Stimulated activated CD8-positive, alpha-beta memory T cell treated with anti-CD3 and anti-CD28 coated beads, Interleukin-2, amount 100 ng/mL, for 48 hours (primary cell): ENCODE results near the gene BASP1.
A peak's percentile ranks its signal among the peaks of the same experiment; 100 is the strongest.

ENCODE experiments used
- DNase-seq, 2 donors: peaks; one replicate each; pipeline ENCODE4 v3.0.0-alpha.2; 2020; ENCODE audit warnings: low read depth in 2 of 2

BASP1 gene, protein sequence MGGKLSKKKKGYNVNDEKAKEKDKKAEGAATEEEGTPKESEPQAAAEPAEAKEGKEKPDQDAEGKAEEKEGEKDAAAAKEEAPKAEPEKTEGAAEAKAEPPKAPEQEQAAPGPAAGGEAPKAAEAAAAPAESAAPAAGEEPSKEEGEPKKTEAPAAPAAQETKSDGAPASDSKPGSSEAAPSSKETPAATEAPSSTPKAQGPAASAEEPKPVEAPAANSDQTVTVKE

DNA sequence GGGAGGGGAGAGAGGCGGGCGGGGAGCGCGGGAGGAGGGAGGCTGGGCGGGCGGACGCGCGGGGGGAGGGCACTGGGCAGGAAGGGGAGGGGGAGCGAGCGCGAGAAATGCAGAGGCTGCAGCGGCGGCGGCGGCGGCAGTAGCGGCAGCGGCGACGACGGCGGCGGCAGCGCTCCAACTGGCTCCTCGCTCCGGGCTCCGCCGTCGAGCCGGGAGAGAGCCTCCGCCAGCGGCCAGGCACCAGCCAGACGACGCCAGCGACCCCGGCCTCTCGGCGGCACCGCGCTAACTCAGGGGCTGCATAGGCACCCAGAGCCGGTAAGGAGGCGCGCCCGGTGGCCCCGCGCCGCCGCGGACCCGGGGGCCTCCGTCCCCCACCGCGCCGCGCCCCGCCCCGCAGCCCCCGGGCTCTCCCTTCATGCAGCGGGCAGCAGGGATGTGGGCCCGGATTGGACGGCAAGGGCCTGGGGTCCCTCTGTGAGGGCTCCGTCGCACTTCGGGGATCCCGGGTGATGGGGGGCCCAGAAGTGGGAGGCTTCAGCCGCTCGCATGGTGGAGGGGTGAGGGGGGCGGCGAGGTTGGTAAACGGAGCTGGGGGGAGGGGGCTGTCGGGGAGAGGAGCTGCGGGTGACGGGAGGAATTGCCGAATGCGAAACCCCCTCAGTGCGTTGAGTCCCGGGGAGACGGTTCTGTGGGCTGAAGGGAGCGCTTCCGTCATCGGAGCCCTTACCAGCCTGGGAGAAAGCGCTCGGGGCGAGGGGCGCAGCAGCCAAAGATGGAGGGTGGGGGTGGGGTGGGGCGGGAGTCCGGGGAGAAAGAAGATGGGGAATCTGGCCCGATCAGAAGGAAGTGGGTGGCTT is at the start of gene BASP1:
TSS of gene BASP1 (plus strand) at position 139 of the 860 bp plus-strand sequence. CDS start 57,586 bp downstream, outside the sequence.
- no peak for DNase-seq

DNA sequence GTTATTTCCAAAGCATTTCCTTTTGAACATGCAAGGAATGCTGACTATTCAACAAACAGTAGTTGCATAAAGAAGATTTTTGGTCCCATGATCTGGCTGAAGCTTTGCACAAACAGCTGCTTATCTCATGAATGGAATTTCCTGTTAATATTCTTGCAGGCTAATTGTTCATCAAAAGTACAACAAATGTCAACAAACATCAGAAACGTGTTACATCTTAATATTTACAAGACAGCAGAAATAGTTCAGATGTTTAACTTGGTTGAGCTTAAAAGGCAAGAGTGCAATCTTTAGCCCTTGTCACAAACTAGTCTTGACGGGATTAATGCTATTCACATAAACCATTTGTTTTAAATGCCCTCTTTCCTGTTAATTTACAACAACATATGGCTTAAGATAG is 47.9 kb upstream of the BASP1 start:
- DNase-seq = no peak

DNA sequence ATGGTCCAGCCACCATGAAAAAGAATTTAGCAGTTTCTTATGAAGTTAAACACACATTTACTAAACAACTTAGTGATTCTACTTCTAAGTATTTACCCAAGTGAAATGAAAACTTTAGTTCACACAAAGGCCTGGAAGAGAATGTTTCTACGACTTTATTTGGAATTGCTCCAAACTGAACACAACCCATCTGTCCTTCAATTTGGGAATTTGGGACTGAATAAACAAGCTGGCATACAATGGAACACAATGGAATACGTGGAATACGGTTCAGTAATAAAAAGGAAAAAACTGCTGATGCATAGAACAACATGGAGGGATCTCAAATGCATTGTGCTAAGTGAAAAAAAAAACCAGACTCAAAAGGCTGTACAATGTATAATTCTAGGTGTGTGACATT is 44.6 kb upstream of the BASP1 start:
- no peak for DNase-seq

- no peak for DNase-seq
Measured at GRCh38 chr5:17174965-17175364, 42.5 kb upstream of the BASP1 start.

DNA sequence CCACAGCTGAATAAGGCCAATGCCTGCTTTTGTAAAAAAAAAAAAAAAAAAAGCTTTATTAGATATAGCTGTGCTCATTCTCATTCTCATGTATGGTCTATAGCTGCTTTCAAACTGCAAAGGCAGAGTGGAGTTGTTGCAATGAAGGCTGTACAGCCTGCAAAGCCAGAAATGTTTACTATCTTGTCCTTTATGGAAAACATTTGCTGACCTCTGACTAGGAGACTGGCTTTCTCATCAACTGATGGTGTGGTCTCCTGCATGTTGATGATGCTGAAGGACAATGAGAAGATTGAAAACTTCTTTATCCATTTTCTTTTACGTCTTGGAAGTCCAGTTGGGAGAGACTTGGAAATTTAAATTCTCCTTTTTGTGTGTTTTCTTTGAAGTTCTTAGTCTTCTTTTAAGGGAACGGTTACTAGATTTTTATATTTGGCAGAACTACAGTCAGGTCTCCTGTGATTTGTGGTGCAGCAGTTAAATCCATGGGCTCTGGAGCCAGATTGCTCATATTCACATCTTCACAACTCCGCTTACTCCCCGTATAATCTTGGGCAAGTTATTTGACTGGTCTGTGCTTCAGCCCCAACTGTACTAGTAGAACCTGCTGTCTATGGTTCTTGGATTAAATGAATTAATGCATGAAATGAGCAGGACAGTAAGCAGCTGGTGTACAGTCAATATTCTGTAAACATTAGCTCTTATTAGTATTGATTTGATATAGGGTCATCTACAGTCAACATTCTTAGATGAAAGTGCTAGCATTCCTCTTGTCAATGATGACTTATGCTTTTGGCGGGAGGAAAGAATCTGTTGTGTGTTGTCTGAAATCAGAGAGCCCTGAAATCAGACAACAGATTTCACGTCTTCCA is 39.7 kb upstream of the BASP1 start:
- DNase-seq = no peak

DNA sequence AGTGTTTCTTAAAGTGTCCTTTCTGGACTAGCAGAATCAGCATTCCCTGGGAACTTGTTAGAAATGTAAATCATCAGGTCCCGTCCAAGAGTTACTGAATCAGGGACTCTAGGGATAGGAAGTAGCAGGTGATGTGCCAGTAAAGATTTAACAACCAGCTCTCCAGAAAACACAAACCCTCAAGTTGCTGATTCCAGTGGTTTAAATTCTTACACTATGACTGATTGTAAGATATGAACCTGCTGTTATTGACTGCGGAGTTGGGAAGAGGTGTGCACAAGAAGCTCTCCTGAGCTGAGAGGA is 39.1 kb upstream of the BASP1 start:
- DNase-seq = no peak

DNA sequence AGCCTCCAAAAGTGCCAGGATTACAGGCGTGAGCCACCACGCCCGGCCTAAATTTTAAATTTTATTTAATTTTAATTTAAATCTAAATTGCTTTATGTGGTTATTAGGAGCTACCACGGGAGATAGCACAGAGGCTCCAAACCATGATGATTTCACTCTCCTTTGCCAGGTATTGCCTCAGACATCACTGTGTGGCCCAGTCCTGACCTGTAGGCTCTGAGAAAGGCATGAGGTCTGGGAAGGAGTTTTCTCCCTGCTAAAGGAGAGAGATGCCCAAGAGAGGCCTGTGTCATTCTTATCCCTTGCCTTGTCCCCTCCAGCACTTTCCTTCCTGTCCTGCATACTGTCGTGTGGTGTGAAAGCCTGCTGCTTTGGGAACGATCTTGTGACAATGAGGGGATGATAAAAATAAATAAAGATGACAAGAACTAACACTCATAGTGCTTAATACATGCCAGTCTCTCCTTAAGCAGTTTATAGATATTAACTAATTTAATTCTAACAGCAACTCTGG is 37.0 kb upstream of the BASP1 start:
- DNase-seq = no peak

GRCh38 chr5:17180864-17181723 is 36.3 kb upstream of the BASP1 start:
- no peak for DNase-seq

GRCh38 chr5:17182494-17182893 is 34.9 kb upstream of the BASP1 start:
- DNase-seq = no peak

GRCh38 chr5:17182981-17183380 is 34.5 kb upstream of the BASP1 start:
- DNase-seq = no peak

DNA sequence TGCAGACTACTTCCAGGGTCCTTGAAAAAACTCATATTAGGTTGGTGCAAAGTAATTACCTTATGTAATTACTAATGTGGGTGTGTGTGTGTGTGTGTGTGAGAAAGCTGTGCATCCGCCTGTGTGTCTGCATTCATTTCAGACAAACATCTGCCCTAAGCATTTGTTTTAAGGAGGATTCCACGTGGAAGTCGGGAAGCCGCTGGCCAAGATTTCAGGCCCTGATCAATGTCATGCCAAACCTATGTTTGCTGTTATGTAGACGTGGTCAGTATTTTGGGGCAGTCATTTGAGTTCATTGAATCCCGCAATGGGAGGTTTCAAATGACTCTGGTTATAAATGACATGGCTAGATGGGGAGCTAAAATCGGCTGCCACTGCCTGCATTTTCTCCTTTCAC is 33.6 kb upstream of the BASP1 start:
- no peak for DNase-seq

- DNase-seq = no peak
Measured at GRCh38 chr5:17184588-17184987, 32.8 kb upstream of the BASP1 start.

DNA sequence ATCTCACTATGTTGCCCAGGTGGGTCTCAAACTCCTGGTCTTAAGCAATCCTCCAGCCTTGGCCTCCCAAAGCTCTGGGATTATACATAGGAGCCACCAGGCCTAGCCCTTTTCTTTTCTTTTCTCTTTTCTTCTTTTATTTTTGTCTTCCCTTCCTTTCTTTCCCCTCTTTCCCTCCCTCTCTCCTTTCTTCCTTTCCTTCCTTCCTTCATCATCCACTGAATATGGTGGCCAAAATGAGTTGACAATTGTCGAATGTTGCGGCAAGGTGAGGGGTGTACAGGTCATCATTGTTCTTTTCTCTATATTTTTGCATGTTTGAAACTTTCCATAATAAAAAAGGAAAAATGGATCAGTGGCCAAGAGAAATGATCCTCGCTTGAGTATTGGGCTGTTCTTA is 32.1 kb upstream of the BASP1 start:
- no peak for DNase-seq

GRCh38 chr5:17185773-17186172 is 31.7 kb upstream of the BASP1 start:
- DNase-seq = no peak

GRCh38 chr5:17186256-17186655 is 31.2 kb upstream of the BASP1 start:
- no peak for DNase-seq

- DNase-seq = no peak
Measured at GRCh38 chr5:17187011-17187785, 30.2 kb upstream of the BASP1 start.

DNA sequence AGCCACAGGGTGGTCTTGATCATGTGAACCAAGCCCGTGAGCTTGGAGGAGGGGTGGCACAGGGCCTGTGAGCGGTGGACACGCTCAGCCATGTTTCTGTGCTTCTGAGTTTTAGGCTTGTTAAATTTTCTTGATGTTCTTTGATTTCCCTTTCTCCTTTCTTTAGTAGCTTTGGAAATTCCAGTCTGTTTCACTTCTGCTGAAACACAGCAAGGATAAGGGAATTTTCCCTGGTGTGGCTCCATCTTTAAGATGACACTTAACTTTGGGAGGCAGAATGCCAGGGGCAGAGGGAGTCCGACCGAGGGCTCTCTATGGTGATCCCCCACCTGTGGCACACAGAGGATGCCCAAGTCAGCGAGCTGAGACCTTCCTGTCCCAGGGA is 29.7 kb upstream of the BASP1 start:
- DNase-seq = no peak

GRCh38 chr5:17189381-17190036 is 27.9 kb upstream of the BASP1 start:
- peak; percentile 54 to 57 for DNase-seq

DNA sequence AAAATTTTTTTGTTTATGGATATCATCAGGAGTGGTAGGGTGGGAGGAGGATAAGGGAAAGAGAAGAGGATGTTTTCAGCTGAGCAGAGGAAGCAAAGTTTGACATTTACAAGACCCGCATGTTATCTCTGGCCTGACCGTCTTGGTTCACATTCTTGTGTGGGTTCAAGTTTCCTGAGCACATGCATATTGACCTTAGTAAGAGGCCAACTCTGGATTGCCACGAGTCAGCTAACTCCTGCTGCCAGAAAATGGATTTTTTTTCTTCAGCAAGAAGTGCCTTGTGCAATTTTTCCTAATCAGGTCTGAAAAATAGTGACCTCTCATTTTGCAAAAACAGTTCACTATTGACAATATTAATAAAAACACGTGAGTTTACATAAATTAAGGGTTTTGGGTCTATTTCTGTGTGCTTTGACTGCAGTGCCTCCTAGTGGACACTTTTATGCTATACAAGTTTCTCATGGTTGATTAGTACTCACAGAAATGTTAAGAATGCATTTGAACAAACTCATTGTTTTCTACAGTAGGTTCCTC is 27.1 kb upstream of the BASP1 start:
- DNase-seq = no peak
